ENCODE measurements around the gene RAB11FIP4.
"Not testable (repeated sequence)": the region's sequence is repeated elsewhere in the genome, so short reads cannot be mapped to it uniquely, and the experiment has no call there.

Gene RAB11FIP4

DNA sequence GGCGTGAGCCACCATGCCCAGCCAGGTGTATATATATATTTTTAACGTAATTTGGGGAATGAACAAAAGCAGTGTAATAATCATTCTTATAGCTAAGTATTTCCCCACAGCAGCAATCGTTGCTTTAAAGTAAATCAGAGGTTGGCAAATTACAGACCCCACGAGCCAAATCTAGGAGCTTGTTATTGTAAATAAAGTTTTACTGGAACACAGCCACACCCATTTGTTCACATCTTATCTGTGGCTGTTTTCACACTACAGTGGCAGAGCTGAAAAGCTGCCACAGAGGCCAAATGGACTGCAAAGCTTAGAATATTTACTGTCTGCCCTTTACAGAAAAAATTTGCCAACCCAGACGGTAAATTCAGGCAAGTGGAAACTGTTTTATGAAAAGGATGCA lies 50.8 kb downstream of the RAB11FIP4 start:
- Mint-ChIP-seq H3K9me3 (no peaks in the 10 kb centered on the region), H3K27ac (no peak overlapping the region), H3K36me3 (no peaks in the 10 kb centered on the region), H3K27me3 (no peaks in the 10 kb centered on the region), H3K4me3 (no peak overlapping the region), H3K4me1 (peaks cover 2 to 10% of the 10 kb centered on the region in 2 donors)
- no peak for ATAC-seq (replicated peaks)
- DNase-seq: no peak

DNA sequence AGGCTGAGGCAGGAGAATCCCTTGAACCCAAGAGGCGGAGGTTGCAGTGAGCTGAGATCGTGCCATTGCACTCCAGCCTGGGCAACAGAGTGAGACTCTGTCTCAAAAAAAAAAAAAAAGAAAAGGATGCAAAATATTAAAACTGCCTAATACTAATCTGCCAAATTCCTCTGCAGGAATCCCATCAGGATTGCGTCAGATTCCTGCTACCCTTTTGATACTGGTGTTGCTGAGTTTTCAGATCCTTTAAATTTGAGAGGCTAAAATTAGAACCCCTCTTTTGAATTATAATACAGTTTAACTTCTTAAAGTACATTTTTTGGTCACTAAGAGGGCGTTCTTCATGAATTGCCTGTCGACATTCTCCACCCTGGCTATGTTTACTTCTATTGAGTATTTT lies 51.4 kb downstream of the RAB11FIP4 start:
- H3K9me3 Mint-ChIP-seq; H3K4me1 Mint-ChIP-seq; H3K27ac Mint-ChIP-seq; H3K4me3 Mint-ChIP-seq; H3K27me3 Mint-ChIP-seq; DNase-seq; ATAC-seq (replicated peaks); H3K36me3 Mint-ChIP-seq: not testable (repeated sequence)

DNA sequence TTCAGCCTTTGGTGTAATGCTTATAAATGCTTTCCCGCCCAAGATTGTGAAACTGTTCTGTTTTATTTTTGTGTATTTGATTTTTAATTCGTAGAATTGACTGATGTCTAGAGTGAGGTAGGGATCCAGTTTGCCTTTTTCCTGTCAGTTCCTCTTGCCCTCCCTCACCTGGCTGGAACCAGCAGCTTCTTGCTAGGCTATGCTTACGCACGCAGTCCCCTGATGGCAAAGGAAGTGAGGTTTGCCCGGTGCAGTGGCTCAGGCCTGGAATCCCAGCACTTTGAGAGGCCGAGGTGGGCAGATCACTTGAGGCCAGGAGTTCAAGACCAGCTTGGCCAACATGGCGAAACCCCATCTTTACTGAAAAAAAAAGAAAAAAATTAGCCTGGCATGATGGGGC lies 51.9 kb downstream of the RAB11FIP4 start:
- Mint-ChIP-seq H3K4me3 (no peak overlapping the region), H3K27me3 (no peaks in the 10 kb centered on the region), H3K9me3 (no peaks in the 10 kb centered on the region), H3K36me3 (no peaks in the 10 kb centered on the region), H3K27ac (no peak overlapping the region), H3K4me1 (peaks cover 0 to 6% of the 10 kb centered on the region in 2 donors)
- DNase-seq (no peak), ATAC-seq (replicated peaks) (no peak)

DNA sequence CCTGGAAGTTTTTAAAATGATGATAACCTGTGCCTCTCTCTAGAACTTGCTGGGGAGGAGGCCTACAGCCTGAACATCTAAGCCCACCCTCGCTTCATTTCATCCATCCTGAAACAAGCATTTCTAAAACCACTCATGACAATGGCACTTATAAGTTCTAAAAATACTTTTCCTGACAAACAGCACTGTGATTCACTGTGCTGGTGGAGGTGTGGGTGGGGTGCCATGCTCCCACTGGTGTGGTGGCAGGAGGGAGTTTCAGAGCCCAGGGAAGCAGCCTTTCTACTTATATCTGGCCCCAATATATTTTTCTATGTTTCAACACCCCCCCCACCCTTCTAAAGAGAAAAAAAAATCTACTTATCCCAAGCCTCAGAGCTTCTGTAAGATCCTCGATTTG lies 52.6 kb downstream of the RAB11FIP4 start:
- Mint-ChIP-seq H3K36me3 (no peaks in the 10 kb centered on the region), H3K27me3 (peaks cover 0 to under 1% of the 10 kb centered on the region in 2 donors), H3K4me3 (no peak overlapping the region), H3K27ac (no peak overlapping the region), H3K9me3 (no peaks in the 10 kb centered on the region), H3K4me1 (peaks cover 0 to 6% of the 10 kb centered on the region in 2 donors)
- DNase-seq: no peak
- ATAC-seq (replicated peaks): no peak

DNA sequence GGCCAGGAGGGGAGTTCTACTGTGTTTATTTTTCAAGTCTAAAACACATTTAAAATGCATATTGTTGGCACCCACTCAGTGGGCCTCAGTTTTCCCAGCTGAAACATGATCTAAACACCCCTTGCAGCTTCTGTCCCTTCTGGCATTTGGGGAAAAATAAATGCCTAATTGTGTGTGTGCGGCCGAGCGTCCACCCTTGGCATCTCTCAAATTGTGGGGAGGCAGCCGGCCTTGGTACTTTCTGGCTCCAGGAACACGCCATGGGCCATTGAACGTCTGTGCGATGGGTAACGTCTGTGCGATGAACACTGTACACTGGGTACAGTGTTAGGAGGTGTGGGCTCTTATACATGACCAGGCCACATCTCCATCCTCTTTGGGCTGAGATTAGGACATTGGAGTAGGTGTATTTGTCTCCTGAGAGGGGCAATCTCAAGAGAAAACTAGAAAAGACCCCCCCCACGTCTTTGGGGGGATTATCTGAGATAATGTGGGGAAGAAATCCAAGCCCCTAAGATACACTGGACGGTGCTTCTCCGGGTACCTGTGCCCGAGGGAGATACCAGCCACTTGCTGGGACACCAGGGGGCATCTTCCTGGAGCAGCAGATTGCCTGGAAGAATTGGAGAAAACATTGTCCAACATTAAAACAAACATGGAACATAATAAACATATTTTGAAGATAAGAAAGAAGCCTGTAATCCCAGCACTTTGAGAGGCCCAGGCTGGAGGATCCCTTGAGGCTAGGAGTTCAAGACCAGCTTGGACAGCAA lies 54.9 kb downstream of the RAB11FIP4 start:
- no peak overlapping the region for H3K4me3 Mint-ChIP-seq
- no peak for DNase-seq
- H3K4me1 Mint-ChIP-seq: peaks cover 10 to 12% of the 10 kb centered on the region in 2 donors
- peaks cover 0 to 10% of the 10 kb centered on the region in 2 donors for H3K27me3 Mint-ChIP-seq
- ATAC-seq (replicated peaks): no peak
- peak overlapping the region; percentile 9 for H3K27ac Mint-ChIP-seq
- H3K36me3 Mint-ChIP-seq: no peaks in the 10 kb centered on the region
- no peaks in the 10 kb centered on the region for H3K9me3 Mint-ChIP-seq

DNA sequence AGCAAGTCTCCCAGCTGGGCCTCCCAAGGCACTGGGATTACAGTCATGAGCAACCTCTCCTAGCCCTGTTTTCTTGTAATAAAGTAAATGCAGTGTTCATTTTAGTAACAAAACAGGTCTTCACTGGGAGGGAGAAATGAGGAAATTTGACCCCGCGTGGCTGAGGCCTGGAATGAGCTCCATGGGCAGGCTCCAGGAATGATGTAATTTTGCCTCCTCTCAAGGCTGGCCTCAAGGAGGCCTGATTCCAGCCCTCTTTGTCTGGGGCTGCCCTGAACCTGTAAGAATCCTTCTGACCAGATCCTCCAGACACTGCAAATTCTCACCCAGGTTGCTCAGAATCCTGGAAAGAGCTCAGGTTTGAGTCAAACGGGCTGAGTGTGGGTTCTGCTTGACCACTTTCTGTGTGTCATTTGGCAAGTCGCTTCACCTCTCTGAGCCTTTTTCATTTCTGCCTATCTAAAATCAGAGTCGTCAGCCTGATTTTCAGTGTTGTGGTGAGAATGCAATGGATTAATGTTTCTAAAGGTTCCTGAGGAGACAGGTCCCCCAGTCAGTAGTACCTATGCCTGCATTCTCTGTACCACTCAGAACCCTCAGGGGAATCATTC lies 57.1 kb downstream of the RAB11FIP4 start:
- Mint-ChIP-seq H3K27me3 (peaks cover 0 to 10% of the 10 kb centered on the region in 2 donors), H3K9me3 (no peaks in the 10 kb centered on the region), H3K27ac (no peak overlapping the region), H3K4me1 (peaks cover 21 to 24% of the 10 kb centered on the region in 2 donors), H3K4me3 (no peak overlapping the region), H3K36me3 (no peaks in the 10 kb centered on the region)
- no peak for DNase-seq
- no peak for ATAC-seq (replicated peaks)

DNA sequence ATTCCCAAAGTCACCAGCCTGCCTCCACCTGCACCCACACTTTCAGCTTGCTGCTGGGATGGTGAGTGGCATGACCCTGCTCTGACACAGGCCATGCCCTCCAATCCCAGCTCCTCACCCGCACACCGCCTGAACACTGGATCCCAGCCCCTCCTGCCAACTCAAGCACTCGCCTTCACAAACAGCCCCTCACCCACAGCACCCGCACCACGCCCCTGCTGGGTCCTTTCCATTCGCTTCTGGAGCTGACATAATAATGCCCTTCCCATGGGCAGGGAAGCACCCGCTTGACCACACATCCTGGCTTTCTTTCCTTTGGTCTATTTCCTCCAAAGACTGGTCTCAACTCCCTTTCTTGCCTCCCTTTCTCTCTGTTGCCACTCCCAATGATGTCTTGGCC lies 57.6 kb downstream of the RAB11FIP4 start:
- H3K4me1 Mint-ChIP-seq: peaks cover 21 to 24% of the 10 kb centered on the region in 2 donors
- no peak for ATAC-seq (replicated peaks)

DNA sequence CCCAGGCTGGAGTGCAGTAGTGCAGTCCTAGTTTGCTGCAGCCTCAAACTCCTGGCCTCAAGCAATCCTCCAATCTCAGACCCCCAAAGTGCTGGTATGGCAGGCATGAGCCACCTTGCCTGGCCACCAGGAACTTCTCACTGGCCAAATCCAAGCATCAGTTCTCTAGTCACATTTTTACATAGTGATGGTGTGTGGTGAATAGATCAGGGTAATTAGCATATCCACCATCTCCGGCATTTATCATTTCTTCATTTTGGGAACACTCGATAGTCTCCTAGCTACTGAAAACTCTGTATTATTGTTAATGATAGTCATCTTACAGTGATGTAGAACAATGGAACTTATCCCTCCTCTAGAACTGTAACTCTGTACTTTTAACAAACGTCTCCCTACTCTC lies 58.3 kb downstream of the RAB11FIP4 start:
- Mint-ChIP-seq H3K9me3 (no peaks in the 10 kb centered on the region), H3K4me1 (peaks cover 21 to 24% of the 10 kb centered on the region in 2 donors), H3K36me3 (no peaks in the 10 kb centered on the region), H3K27me3 (peaks cover 0 to 10% of the 10 kb centered on the region in 2 donors), H3K27ac (no peak overlapping the region), H3K4me3 (no peak overlapping the region)
- ATAC-seq (replicated peaks) (no peak), DNase-seq (no peak)

More for the DNA sequence above, 57.6 kb downstream of the RAB11FIP4 start:
- H3K27me3 Mint-ChIP-seq: peaks cover 0 to 10% of the 10 kb centered on the region in 2 donors
- DNase-seq: no peak
- H3K4me3 Mint-ChIP-seq: no peak overlapping the region
- H3K9me3 Mint-ChIP-seq: no peaks in the 10 kb centered on the region
- H3K27ac Mint-ChIP-seq: no peak overlapping the region
- no peaks in the 10 kb centered on the region for H3K36me3 Mint-ChIP-seq

DNA sequence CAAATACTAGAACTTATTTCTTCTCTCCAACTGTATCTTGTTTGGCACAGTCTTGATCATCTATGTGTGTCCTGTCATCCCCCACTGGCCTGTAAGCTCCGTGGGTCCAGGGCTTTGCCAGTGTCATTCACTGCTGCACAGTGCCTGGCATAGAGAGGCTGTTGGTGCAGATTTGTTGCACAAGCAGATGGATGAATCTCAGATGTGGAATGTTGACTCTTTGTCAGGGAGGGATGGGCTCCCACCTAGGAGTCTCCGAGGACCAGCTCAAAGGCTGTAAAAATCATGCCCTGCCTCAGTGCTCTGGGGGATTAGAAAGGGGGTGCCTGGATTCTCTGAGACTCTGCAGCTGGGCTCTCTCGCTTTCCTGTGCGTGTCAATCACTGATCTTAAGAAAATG lies 60.6 kb downstream of the RAB11FIP4 start:
- Mint-ChIP-seq H3K27ac (no peak overlapping the region), H3K4me3 (no peak overlapping the region), H3K27me3 (peaks cover 0 to 10% of the 10 kb centered on the region in 2 donors), H3K4me1 (peaks cover 21 to 24% of the 10 kb centered on the region in 2 donors), H3K9me3 (no peaks in the 10 kb centered on the region), H3K36me3 (no peaks in the 10 kb centered on the region)
- DNase-seq (no peak), ATAC-seq (replicated peaks) (peak; percentile 8 to 18)

DNA sequence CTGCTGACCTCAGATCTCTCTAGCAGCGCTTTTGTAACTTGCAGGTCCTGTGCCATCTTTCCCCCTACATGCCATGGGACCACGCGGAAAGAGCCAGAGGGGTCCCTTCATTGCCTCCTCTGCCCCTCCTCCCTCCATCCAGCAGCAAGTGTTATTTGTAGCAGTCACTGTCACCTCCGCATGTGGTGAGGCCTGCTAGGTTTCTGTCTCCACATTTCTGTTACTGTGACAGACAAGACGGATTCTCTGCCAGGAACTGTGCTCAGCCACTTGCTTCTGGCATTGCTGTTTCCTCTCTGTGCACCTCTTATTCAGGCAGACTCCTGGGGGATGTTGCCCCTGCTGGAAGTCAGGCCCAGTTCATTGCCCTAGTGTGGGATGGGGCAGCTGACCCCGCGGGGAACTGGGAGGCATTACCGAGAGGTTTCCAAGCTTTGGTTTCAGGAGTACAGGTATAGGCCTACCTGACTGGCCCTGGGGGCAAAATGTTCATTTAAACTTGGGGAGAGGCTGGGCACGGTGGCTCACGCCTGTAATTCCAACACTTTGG lies 61.2 kb downstream of the RAB11FIP4 start:
- H3K4me1 Mint-ChIP-seq: peaks cover 21 to 24% of the 10 kb centered on the region in 2 donors
- no peaks in the 10 kb centered on the region for H3K9me3 Mint-ChIP-seq
- peaks cover 0 to 10% of the 10 kb centered on the region in 2 donors for H3K27me3 Mint-ChIP-seq
- H3K36me3 Mint-ChIP-seq: no peaks in the 10 kb centered on the region
- H3K27ac Mint-ChIP-seq: no peak overlapping the region
- DNase-seq (no peak), ATAC-seq (replicated peaks) (no peak)
- no peak overlapping the region for H3K4me3 Mint-ChIP-seq

DNA sequence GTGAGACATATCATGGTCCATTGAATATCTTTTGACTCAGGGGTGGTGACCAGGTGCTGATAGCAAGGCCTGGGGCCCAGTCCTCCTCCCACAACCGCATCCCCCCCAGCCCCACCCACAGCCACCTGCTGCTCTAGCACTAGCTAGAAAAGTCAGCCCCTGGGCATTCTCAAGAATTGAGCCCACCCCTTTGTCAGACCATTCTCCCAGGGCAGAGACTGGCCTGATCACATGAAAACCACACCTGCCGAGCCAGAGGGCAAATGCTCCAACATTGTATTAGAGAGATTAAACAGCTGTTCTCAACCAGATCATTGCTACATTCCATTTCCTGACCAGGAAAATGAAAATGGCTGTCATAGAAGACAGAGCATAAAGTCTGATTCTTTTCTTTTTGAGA lies 62.4 kb downstream of the RAB11FIP4 start:
- Mint-ChIP-seq H3K27me3 (peaks cover 0 to 10% of the 10 kb centered on the region in 2 donors), H3K36me3 (no peaks in the 10 kb centered on the region), H3K4me1 (peaks cover 21 to 24% of the 10 kb centered on the region in 2 donors), H3K9me3 (no peaks in the 10 kb centered on the region), H3K4me3 (no peak overlapping the region), H3K27ac (no peak overlapping the region)
- no peak for ATAC-seq (replicated peaks)
- DNase-seq: no peak

DNA sequence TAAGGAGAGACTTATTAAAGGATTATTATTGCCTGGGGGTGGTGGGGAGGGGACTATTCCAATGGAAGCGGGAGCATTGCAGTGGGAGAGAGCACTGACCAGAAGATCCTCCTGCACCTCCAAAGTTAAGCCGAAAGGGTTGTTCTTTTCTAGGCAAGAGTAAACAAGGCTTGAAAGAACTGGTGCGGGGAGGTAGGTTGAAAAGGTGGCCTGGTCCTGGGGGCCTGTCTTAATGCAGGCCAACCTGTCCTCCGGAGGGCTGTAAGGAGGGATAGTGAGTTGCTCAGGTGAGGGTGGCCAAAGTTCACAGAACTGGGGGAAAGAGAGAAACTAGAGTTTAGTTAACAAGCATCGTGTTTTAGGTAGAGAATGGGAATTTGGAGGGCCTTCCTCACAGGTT lies 65.3 kb downstream of the RAB11FIP4 start:
- H3K9me3 Mint-ChIP-seq: no peaks in the 10 kb centered on the region

DNA sequence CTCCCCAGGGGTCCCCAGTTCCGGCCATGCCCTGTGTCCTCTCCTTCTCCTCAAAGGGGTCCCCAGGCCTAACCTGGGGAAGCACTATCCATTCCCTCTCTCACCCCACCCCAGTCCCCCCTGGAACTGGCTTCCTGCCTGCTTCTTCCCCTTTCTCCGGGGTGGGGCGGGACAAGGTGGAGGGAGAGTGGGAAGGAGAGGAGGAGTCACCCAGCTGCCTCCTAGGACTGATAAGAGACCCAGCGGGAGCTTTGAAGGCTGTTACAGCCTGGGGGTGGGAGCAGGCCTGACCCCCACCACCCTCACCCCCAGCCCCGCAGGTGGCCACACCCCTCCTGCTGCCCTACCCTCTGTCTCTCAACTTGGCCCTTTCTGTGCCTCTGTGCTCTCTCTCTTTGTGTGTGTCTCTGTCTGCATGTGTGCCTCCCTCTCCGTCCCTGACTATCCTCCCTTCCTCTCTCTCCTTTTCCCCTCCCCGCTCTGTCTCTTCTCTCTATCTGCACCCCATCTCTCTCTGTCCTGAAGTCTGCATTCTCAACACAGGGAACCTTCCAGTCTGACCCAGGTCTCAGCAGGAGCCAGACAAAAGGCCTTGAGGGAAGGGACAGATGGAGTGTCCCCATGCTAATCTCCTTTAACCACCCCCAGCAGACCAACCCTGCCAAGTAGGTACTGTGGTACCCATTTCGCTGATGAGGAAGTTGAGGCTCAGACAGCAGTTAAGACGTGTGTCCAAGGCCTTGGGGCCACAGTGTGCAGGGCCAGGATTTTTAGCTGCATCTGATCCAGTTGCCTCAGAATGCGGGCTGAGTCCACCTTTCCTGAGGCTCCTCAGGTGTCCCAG lies 66.1 kb downstream of the RAB11FIP4 start:
- H3K9me3 Mint-ChIP-seq: no peaks in the 10 kb centered on the region
- ATAC-seq (replicated peaks) (no peak), DNase-seq (no peak)
- no peaks in the 10 kb centered on the region for H3K36me3 Mint-ChIP-seq
- H3K27me3 Mint-ChIP-seq: peaks cover 0 to 4% of the 10 kb centered on the region in 2 donors
- no peak overlapping the region for H3K27ac Mint-ChIP-seq
- H3K4me1 Mint-ChIP-seq: peaks cover 0 to 2% of the 10 kb centered on the region in 2 donors
- H3K4me3 Mint-ChIP-seq: no peak overlapping the region

More for the DNA sequence above, 65.3 kb downstream of the RAB11FIP4 start:
- Mint-ChIP-seq H3K4me3 (no peak overlapping the region), H3K27me3 (peaks cover 0 to 4% of the 10 kb centered on the region in 2 donors), H3K4me1 (peaks cover 7 to 10% of the 10 kb centered on the region in 2 donors), H3K27ac (no peak overlapping the region), H3K36me3 (no peaks in the 10 kb centered on the region)
- ATAC-seq (replicated peaks) (no peak), DNase-seq (no peak)

DNA sequence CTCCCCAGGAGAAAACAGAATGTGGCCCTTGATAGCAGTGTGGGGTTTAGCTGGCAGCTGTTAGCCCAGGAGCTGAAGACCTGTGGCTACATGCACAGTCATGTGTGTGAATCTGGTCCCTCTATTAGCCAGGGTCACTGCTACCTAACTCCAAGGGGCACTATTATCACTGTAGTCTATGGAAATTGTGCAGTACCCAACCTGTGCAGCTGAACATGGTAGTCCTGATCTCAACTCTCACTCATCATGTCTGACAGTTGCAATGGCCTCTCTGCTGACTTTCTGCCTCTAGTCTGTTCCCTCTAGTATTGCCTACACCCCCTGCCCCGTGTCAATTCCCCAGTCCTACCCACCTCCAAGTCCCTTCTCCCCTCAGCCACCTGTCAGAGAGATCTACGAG lies 67.4 kb downstream of the RAB11FIP4 start:
- H3K36me3 Mint-ChIP-seq: no peaks in the 10 kb centered on the region
- ATAC-seq (replicated peaks) (no peak), DNase-seq (no peak)
- H3K4me3 Mint-ChIP-seq: no peak overlapping the region
- H3K9me3 Mint-ChIP-seq: no peaks in the 10 kb centered on the region
- no peak overlapping the region for H3K27ac Mint-ChIP-seq
- no peaks in the 10 kb centered on the region for H3K4me1 Mint-ChIP-seq
- H3K27me3 Mint-ChIP-seq: peaks cover 0 to 4% of the 10 kb centered on the region in 2 donors
